GM19043 (cell line): Measurements from ENCODE around the gene ERF.

Experiments
- ATAC-seq: cut with Tn5 transposase; IDR thresholded peaks from one replicate; pipeline ENCODE4 v1.9.1; 2021; ENCODE audit warnings: low read depth; ENCODE audit not compliant: unreplicated experiment

The ERF gene

GRCh38 chr19:42287827-42288107, 32.8 kb upstream of the ERF start:
- no peak for ATAC-seq

GRCh38 chr19:42287017-42287826, 32.3 kb upstream of the ERF start:
- ATAC-seq = no peak

- no peak for ATAC-seq
Measured at GRCh38 chr19:42286349-42287016, 31.6 kb upstream of the ERF start.

GRCh38 chr19:42285988-42286348, 31.0 kb upstream of the ERF start:
- ATAC-seq = no peak

GRCh38 chr19:42285541-42285941, 30.6 kb upstream of the ERF start:
- no peak for ATAC-seq

GRCh38 chr19:42284591-42285341, 29.8 kb upstream of the ERF start:
- ATAC-seq = no peak

- ATAC-seq = no peak
Measured at GRCh38 chr19:42284066-42284501, 29.2 kb upstream of the ERF start.

- no peak for ATAC-seq
Measured at GRCh38 chr19:42283188-42284065, 28.5 kb upstream of the ERF start.

- no peak for ATAC-seq
Measured at GRCh38 chr19:42282819-42283187, 27.9 kb upstream of the ERF start.

- no peak for ATAC-seq
Measured at GRCh38 chr19:42281827-42282762, 27.2 kb upstream of the ERF start.

GRCh38 chr19:42281146-42281826, 26.4 kb upstream of the ERF start:
- no peak for ATAC-seq

- no peak for ATAC-seq
Measured at GRCh38 chr19:42280815-42281145, 25.9 kb upstream of the ERF start.

- ATAC-seq = peak; percentile 53
Measured at GRCh38 chr19:42279902-42280814, 25.2 kb upstream of the ERF start.

GRCh38 chr19:42279155-42279901, 24.4 kb upstream of the ERF start:
- ATAC-seq = no peak

GRCh38 chr19:42278452-42279154, 23.7 kb upstream of the ERF start:
- ATAC-seq = no peak

GRCh38 chr19:42277821-42278451, 23.0 kb upstream of the ERF start:
- ATAC-seq = no peak
